ENCODE data around the gene MKNK1.

DNA sequence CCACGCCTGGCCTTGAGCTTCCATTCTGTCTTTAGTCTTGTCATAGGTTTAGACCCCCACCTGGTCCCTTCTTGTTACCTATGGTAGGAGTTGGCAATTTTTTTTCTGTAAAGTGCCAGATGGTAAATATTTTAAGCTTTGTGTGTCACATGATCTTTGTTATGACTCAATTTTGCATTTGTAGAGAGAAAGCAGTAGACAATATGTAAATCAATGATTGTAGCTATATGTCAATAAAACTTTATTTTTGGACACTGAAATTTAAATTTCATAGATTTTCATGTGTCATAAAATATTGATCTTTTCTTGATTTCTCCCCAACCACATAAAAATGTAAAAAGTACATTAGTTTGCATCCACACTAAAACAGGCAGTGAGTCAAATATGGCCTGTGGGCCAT lies 8.0 kb downstream of the MKNK1 start:
- TF ChIP-seq, protein P1, sequence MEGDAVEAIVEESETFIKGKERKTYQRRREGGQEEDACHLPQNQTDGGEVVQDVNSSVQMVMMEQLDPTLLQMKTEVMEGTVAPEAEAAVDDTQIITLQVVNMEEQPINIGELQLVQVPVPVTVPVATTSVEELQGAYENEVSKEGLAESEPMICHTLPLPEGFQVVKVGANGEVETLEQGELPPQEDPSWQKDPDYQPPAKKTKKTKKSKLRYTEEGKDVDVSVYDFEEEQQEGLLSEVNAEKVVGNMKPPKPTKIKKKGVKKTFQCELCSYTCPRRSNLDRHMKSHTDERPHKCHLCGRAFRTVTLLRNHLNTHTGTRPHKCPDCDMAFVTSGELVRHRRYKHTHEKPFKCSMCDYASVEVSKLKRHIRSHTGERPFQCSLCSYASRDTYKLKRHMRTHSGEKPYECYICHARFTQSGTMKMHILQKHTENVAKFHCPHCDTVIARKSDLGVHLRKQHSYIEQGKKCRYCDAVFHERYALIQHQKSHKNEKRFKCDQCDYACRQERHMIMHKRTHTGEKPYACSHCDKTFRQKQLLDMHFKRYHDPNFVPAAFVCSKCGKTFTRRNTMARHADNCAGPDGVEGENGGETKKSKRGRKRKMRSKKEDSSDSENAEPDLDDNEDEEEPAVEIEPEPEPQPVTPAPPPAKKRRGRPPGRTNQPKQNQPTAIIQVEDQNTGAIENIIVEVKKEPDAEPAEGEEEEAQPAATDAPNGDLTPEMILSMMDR (IDR thresholded peaks at IDR 0.05; ENCODE audit: low read depth, low read length, poor library complexity, severe bottlenecking) = no peak
- TF ChIP-seq EZH2phosphoT487 (IDR thresholded peaks at IDR 0.05; ENCODE audit: borderline replicate concordance, low read length) = no peak

All from DOHH2 (cell line).